H1 (cell line): ENCODE results near the gene TSHZ2. TPM values are rescaled to one million over a fixed set of nuclear protein-coding genes. Genes with fewer than 3 reads are reported as not detected.

Source experiments
- CTCF ChIA-PET: fragments of 300-600 bp; sonication (Branson Sonifier 250); formaldehyde crosslinking; loops from one replicate; lab custom pipeline; 2021; ENCODE audit not compliant: partially characterized antibody; lab: Charles Lee
- POLR2A ChIA-PET: fragments of 300-600 bp; sonication (Branson Sonifier 250); formaldehyde crosslinking; loops from one replicate; lab custom pipeline; 2021; ENCODE audit warnings: inconsistent platforms; ENCODE audit not compliant: partially characterized antibody; lab: Charles Lee
- DNase-seq, 2 experiments: peaks; one replicate each; pipeline versions ENCODE4 v3.0.0 to v3.0.0-alpha.2; 2010 to 2022; ENCODE audit warnings: low spot score in 2 of 2, low read depth in 1 of 2, mixed read lengths in 1 of 2
- FAIRE-seq: peaks from 2 replicates; lab custom pipeline; 2011; peaks lifted over from hg19 to GRCh38; lab: Jason Lieb, UNC
- H2AFZ ChIP-seq: 2 replicates; pipeline ENCODE4 v1.8.1; 2012; ENCODE audit warnings: low read length, inconsistent platforms
- H2AK5ac ChIP-seq: 2 replicates; pipeline ENCODE4 v1.6.1; 2013; ENCODE audit warnings: low read depth, low read length
- H2BK120ac ChIP-seq: replicated peaks from 2 replicates; pipeline ENCODE3; 2013; ENCODE audit warnings: low read depth, low read length, inconsistent platforms
- H2BK12ac ChIP-seq: 2 replicates; pipeline ENCODE4 v1.6.1; 2013; ENCODE audit warnings: low read depth, low read length
- H2BK15ac ChIP-seq: 2 replicates; pipeline ENCODE4 v1.6.1; 2013; ENCODE audit warnings: low read length
- H2BK20ac ChIP-seq: 2 replicates; pipeline ENCODE4 v1.6.1; 2013; ENCODE audit warnings: low read length
- H2BK5ac ChIP-seq: 2 replicates; pipeline ENCODE4 v1.6.1; 2013; ENCODE audit warnings: low read depth, low read length
- H3K14ac ChIP-seq: 2 replicates; pipeline ENCODE4 v1.6.1; 2013; ENCODE audit warnings: inconsistent platforms; ENCODE audit not compliant: insufficient read length
- H3K18ac ChIP-seq: 2 replicates; pipeline ENCODE4 v1.6.1; 2013; ENCODE audit warnings: low read length; ENCODE audit errors: extremely low read depth
- H3K23ac ChIP-seq: 2 replicates; pipeline ENCODE4 v1.6.1; 2013; ENCODE audit warnings: inconsistent platforms; ENCODE audit not compliant: insufficient read length
- H3K23me2 ChIP-seq: 2 replicates; pipeline ENCODE4 v1.6.1; 2013; ENCODE audit warnings: low read depth, low read length
- H3K27ac ChIP-seq: 2 replicates; pipeline ENCODE4 v1.6.1; 2011; ENCODE audit warnings: low read depth, low read length, inconsistent platforms
- H3K27me3 ChIP-seq, 4 experiments: replicated peaks in 1 of 4; 1 replicate in 1 of 4; 2 replicates in 3 of 4; pipeline versions ENCODE4 v1.6.1 to v1.8.1; 2011 to 2013; ENCODE audit warnings: low read length in 3 of 4, mild to moderate bottlenecking in 3 of 4, inconsistent platforms in 2 of 4, mixed read lengths in 2 of 4, moderate library complexity in 1 of 4; ENCODE audit not compliant: control insufficient read depth in 3 of 4, insufficient read depth in 3 of 4; ENCODE audit errors: extremely low read depth in 1 of 4
- H3K36me3 ChIP-seq, 4 experiments: 2 replicates each; pipeline versions ENCODE4 v1.6.1 to v1.8.1; 2011 to 2013; ENCODE audit warnings: mild to moderate bottlenecking in 4 of 4, low read length in 3 of 4, moderate library complexity in 2 of 4, control low read depth in 1 of 4, inconsistent platforms in 1 of 4; ENCODE audit not compliant: insufficient read depth in 4 of 4, control insufficient read depth in 2 of 4
- H3K4ac ChIP-seq: replicated peaks from 2 replicates; pipeline ENCODE3; 2013; ENCODE audit warnings: low read length, low read depth, mixed read lengths, inconsistent platforms; ENCODE audit not compliant: insufficient read length
- H3K4me1 ChIP-seq, 4 experiments: replicated peaks in 1 of 4; 1 replicate in 1 of 4; 2 replicates in 3 of 4; pipeline versions ENCODE4 v1.6.1 to v1.8.1; 2011 to 2013; ENCODE audit warnings: low read length in 3 of 4, inconsistent platforms in 2 of 4, mixed read lengths in 1 of 4; ENCODE audit not compliant: insufficient read depth in 4 of 4, control insufficient read depth in 3 of 4
- H3K4me2 ChIP-seq, 2 experiments: 2 replicates each; pipeline versions ENCODE4 v1.6.1 to v1.8.1; 2011 to 2013; ENCODE audit warnings: low read depth in 2 of 2, low read length in 2 of 2, control low read depth in 1 of 2, inconsistent platforms in 1 of 2, mild to moderate bottlenecking in 1 of 2; ENCODE audit not compliant: insufficient read depth in 1 of 2
- H3K4me3 ChIP-seq, 4 experiments: fragments of 200-600, 300-600 bp in 1 of 4; sonication (generic), shearing (Covaris generic), sonication (Bioruptor Twin) in 1 of 4; 2 replicates each; pipeline versions ENCODE4 v1.5.1 to v1.8.1; 2011 to 2016; ENCODE audit warnings: low read length in 4 of 4, low read depth in 3 of 4, control low read depth in 2 of 4, inconsistent platforms in 2 of 4, mild to moderate bottlenecking in 2 of 4, mixed read lengths in 1 of 4, moderate library complexity in 1 of 4; ENCODE audit not compliant: insufficient read depth in 2 of 4; ENCODE audit errors: extremely low read depth in 1 of 4
- H3K56ac ChIP-seq: replicated peaks from 2 replicates; pipeline ENCODE3; 2013; ENCODE audit warnings: low read depth, mild to moderate bottlenecking, mixed read lengths, low read length, inconsistent platforms; ENCODE audit not compliant: insufficient read length
- H3K79me1 ChIP-seq: 2 replicates; pipeline ENCODE4 v1.6.1; 2013; ENCODE audit warnings: low read depth, low read length, control low read depth
- H3K79me2 ChIP-seq, 2 experiments: 2 replicates each; pipeline versions ENCODE4 v1.6.1 to v1.8.1; 2012 to 2013; ENCODE audit warnings: low read length in 2 of 2, mild to moderate bottlenecking in 2 of 2, inconsistent platforms in 1 of 2; ENCODE audit not compliant: insufficient read depth in 2 of 2, control insufficient read depth in 1 of 2
- H3K9ac ChIP-seq, 4 experiments: replicated peaks in 1 of 4; 1 replicate in 1 of 4; 2 replicates in 3 of 4; pipeline versions ENCODE4 v1.6.1 to v1.8.1; 2011 to 2013; ENCODE audit warnings: low read depth in 3 of 4, low read length in 3 of 4, control low read depth in 2 of 4, mild to moderate bottlenecking in 2 of 4, moderate library complexity in 2 of 4, inconsistent platforms in 1 of 4; ENCODE audit errors: extremely low read depth in 1 of 4
- H3K9me3 ChIP-seq, 2 experiments: 2 replicates each; pipeline versions ENCODE4 v1.6.1 to v1.8.1; 2012 to 2013; ENCODE audit warnings: mild to moderate bottlenecking in 2 of 2, moderate library complexity in 2 of 2, control low read depth in 1 of 2, inconsistent platforms in 1 of 2, low read depth in 1 of 2, low read length in 1 of 2, mixed read lengths in 1 of 2; ENCODE audit not compliant: insufficient read depth in 2 of 2
- H4K20me1 ChIP-seq, 2 experiments: replicated peaks in 1 of 2; 2 replicates each; pipeline versions ENCODE3 to v1.8.1; 2011 to 2013; ENCODE audit warnings: inconsistent platforms in 2 of 2, low read length in 2 of 2, mild to moderate bottlenecking in 1 of 2; ENCODE audit not compliant: insufficient read depth in 2 of 2, control insufficient read depth in 1 of 2
- H4K5ac ChIP-seq: 2 replicates; pipeline ENCODE4 v1.6.1; 2013; ENCODE audit warnings: low read length, low read depth, mixed read lengths, inconsistent platforms; ENCODE audit not compliant: insufficient read length
- H4K8ac ChIP-seq: 2 replicates; pipeline ENCODE4 v1.8.0; 2013; ENCODE audit warnings: mild to moderate bottlenecking, moderate library complexity, low read length, inconsistent platforms; ENCODE audit not compliant: insufficient read depth; ENCODE audit errors: extremely low read depth
- H4K91ac ChIP-seq: replicated peaks from 2 replicates; pipeline ENCODE3; 2013; ENCODE audit warnings: low read length, mixed read lengths, inconsistent platforms; ENCODE audit not compliant: insufficient read length
- E2F6 ChIP-seq: IDR thresholded peaks from 2 replicates; pipeline ENCODE4 v1.6.1; 2012; ENCODE audit warnings: inconsistent platforms
- HDAC6 ChIP-seq: IDR thresholded peaks from one replicate; pipeline ENCODE4 v1.7.1; 2012; ENCODE audit warnings: low read depth, mild to moderate bottlenecking, inconsistent platforms, low read length, moderate library complexity
- RNF2 ChIP-seq: fragments of 200-900, 300-1000 bp; sonication (generic); IDR thresholded peaks from 2 replicates; pipeline ENCODE4 v1.7.1; 2016; ENCODE audit warnings: borderline replicate concordance, low read depth, mild to moderate bottlenecking, antibody characterized with exemption, low read length; ENCODE audit not compliant: poor library complexity, severe bottlenecking; ENCODE audit errors: missing control alignments
- WGBS, 2 experiments: shearing (Covaris generic) in 1 of 2; methylation state at CpG; one replicate each; pipeline versions ENCODE4 v1.1.6 to v1.1.7; 2013 to 2015; ENCODE audit warnings: low lambda C conversion rate in 2 of 2, mixed read lengths in 2 of 2, inconsistent platforms in 1 of 2, low coverage in 1 of 2, missing lambda C conversion rate in 1 of 2; ENCODE audit not compliant: insufficient replicate concordance in 2 of 2, insufficient coverage in 1 of 2, insufficient read length in 1 of 2; ENCODE audit errors: extremely low coverage in 1 of 2, missing lambda C conversion rate in 1 of 2; 5-methylcytosine and 5-hydroxymethylcytosine counted together
- polyA plus RNA-seq, 7 experiments: library from polyadenylated mRNA; depleted of rRNA in 3 of 7; stranded (reverse) in 5 of 7; unstranded in 2 of 7; fragments of >200 nt in 5 of 7; fragments of 200-250 nt in 2 of 7; gene quantifications; 1 replicate in 5 of 7; 2 replicates in 1 of 7; 4 replicates in 1 of 7; pipeline versions ENCODE4 v1.2.1 to v1.2.3, GENCODE V29; 2011 to 2013; ENCODE audit warnings: missing spikeins in 2 of 7, mixed read lengths in 2 of 7
- total RNA-seq: library from RNA; stranded (reverse); fragmentation: NEBNext Ultra II Directional; extraction: Animal tissue kit (Norgen Biotek cat#: 25700); gene quantifications from 2 replicates; pipeline ENCODE4 v1.2.1, GENCODE V29; 2021

Gene TSHZ2
- total and polyA plus RNA-seq, 2 of the 8 experiments (the other 6 are each of a cell fraction or from before 2014, with no cell fraction given) = 0.14 to 0.30 TPM

GRCh38 chr20:53297154-53297529, 325.0 kb downstream of the TSHZ2 start:
- FAIRE-seq = no peak
- no peak overlapping the region for H3K4me3 ChIP-seq
- no peak overlapping the region for H2AFZ ChIP-seq

More at GRCh38 chr20:53297154-53297529, 325.0 kb downstream of the TSHZ2 start:
- Histone ChIP-seq H3K4me2 (no peak overlapping the region), H2BK5ac (no peak overlapping the region), H3K23ac (no peak overlapping the region), H3K4me1 (no peaks in the 10 kb centered on the region), H3K27me3 (no peaks in the 10 kb centered on the region), H3K4ac (no peak overlapping the region), H2BK20ac (no peak overlapping the region), H4K8ac (no peak overlapping the region), H2BK12ac (no peak overlapping the region), H2BK15ac (no peak overlapping the region), H4K20me1 (no peaks in the 10 kb centered on the region), H3K14ac (no peak overlapping the region), H3K27ac (no peak overlapping the region), H3K9me3 (no peaks in the 10 kb centered on the region), H2AK5ac (no peak overlapping the region), H3K9ac (no peak overlapping the region), H3K23me2 (no peaks in the 10 kb centered on the region), H2BK120ac (no peak overlapping the region), H3K56ac (no peak overlapping the region), H4K5ac (no peak overlapping the region), H3K36me3 (no peaks in the 10 kb centered on the region), H3K18ac (no peak overlapping the region), H4K91ac (no peak overlapping the region), H3K79me1 (no peaks in the 10 kb centered on the region), H3K79me2 (no peaks in the 10 kb centered on the region)
- no peak for DNase-seq
- 93% methylated on average over 6 of the region's 7 CpGs; no CpG with 5 or more reads in 1 of the 2 experiments for WGBS, 2 experiments
- POLR2A ChIA-PET = no interaction called here
- TF ChIP-seq E2F6 (no peak), HDAC6 (no peak), RNF2 (no peak)
- CTCF ChIA-PET = interaction anchor here (0.6 kb wide), 1 partner anchor 78 kb away, joined by 3 read pairs; no protein-coding TSS in a partner anchor
